Ishikawa (cell line): Measurements from ENCODE around the gene GPS2.
A peak's percentile ranks its signal among the peaks of the same experiment; 100 is the strongest.

Source experiments
- CEBPB ChIP-seq: IDR thresholded peaks from 2 replicates; pipeline ENCODE4 v1.6.1; 2012
- CREB1 ChIP-seq: IDR thresholded peaks from 2 replicates; pipeline ENCODE4 v1.6.1; 2012; ENCODE audit warnings: low read depth
- EGR1 ChIP-seq: IDR thresholded peaks from 2 replicates; pipeline ENCODE4 v1.6.1; 2012
- EP300 ChIP-seq: IDR thresholded peaks from 2 replicates; pipeline ENCODE4 v1.6.1; 2012; ENCODE audit warnings: borderline replicate concordance
- FOXM1 ChIP-seq: IDR thresholded peaks from 2 replicates; pipeline ENCODE4 v1.6.1; 2012; ENCODE audit warnings: low read depth, borderline replicate concordance
- MAX ChIP-seq: IDR thresholded peaks from 2 replicates; pipeline ENCODE4 v1.6.1; 2012
- NFIC ChIP-seq: IDR thresholded peaks from 2 replicates; pipeline ENCODE4 v1.6.1; 2012
- RAD21 ChIP-seq: IDR thresholded peaks from 2 replicates; pipeline ENCODE4 v1.6.1; 2012; ENCODE audit warnings: low read depth
- REST ChIP-seq: IDR thresholded peaks from 2 replicates; pipeline ENCODE4 v1.6.1; 2012; ENCODE audit warnings: low read depth, mild to moderate bottlenecking
- TAF1 ChIP-seq: IDR thresholded peaks from 2 replicates; pipeline ENCODE4 v1.6.1; 2012; ENCODE audit warnings: low read depth, mild to moderate bottlenecking
- TCF12 ChIP-seq: IDR thresholded peaks from 2 replicates; pipeline ENCODE4 v1.6.1; 2012; ENCODE audit warnings: low read depth
- TEAD4 ChIP-seq: IDR thresholded peaks from 2 replicates; pipeline ENCODE4 v1.6.1; 2012
- YY1 ChIP-seq: IDR thresholded peaks from 2 replicates; pipeline ENCODE4 v1.6.1; 2012; ENCODE audit warnings: low read depth
- ZBTB7A ChIP-seq: IDR thresholded peaks from 2 replicates; pipeline ENCODE4 v1.6.1; 2012; ENCODE audit warnings: low read depth
- TF ChIP-seq, protein P1 (sequence below): IDR thresholded peaks from 2 replicates; pipeline ENCODE4 v1.6.1; 2012

Gene GPS2

DNA sequence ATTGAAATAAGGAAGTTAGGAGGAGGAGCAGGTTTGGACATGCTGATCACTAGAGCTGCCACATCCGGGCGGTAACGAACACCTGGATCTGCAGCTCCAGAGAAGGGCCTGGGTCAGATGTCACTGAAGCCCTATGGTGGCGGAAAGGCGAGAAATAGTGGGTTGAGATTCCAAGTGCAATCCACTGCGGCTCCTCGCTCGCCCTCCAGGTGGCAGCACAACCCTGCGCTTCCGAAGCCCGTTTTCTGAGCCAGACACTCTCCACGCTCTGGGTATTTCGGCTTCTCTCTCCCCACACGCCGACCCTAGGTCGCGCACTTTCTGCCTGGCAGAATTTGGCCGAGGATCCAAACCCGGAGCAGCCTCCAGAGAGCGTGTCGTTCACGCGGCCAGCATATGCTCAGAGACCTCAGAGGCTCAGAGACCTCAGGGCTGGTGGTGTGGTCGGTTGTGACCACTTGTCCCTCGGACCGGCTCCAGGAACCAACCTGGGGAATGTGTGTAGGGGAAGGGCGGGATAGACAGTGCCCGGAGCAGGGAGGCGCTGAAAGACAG is 34.6 kb downstream of the GPS2 start:
- TF ChIP-seq FOXM1 (no peak), ZBTB7A (0 out of 2 replicates have a peak, but pooled peaks have one; percentile 39), MAX (peak; percentile 52), TEAD4 (peak; percentile 22; the same call in 1 of the 2 replicates), YY1 (0 out of 2 replicates have a peak, but pooled peaks have one; percentile 32), TCF12 (no peak), CEBPB (no peak), RAD21 (peak; percentile 98)
- TF ChIP-seq, protein P1, sequence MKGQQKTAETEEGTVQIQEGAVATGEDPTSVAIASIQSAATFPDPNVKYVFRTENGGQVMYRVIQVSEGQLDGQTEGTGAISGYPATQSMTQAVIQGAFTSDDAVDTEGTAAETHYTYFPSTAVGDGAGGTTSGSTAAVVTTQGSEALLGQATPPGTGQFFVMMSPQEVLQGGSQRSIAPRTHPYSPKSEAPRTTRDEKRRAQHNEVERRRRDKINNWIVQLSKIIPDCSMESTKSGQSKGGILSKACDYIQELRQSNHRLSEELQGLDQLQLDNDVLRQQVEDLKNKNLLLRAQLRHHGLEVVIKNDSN = no peak

DNA sequence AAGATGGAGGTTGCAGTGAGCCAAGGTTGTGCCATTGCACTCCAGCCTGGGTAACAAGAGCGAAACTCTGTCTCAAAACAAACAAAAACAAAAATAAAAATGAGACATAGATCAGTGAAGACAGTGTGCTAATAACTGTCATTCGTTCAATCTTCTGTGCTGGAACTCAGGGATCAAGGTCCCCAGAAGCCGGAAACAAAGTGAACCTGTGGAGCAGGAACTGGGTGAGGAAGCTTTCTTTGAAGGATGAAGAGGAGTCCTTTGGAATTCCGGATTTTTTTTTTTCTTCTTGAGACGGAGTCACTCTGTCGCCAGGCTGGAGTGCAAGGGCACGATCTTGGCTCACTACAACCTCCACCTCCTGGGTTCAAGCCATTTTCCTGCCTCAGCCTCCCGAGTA is 35.7 kb downstream of the GPS2 start:
- no peak for TF ChIP-seq CREB1
- no peak for TF ChIP-seq CEBPB
- TF ChIP-seq YY1 = no peak
- TF ChIP-seq TAF1 = no peak
- no peak for TF ChIP-seq MAX
- no peak for TF ChIP-seq ZBTB7A
- no peak for TF ChIP-seq RAD21
- no peak for TF ChIP-seq TCF12
- TF ChIP-seq, protein P1 = no peak
- TF ChIP-seq NFIC = no peak

DNA sequence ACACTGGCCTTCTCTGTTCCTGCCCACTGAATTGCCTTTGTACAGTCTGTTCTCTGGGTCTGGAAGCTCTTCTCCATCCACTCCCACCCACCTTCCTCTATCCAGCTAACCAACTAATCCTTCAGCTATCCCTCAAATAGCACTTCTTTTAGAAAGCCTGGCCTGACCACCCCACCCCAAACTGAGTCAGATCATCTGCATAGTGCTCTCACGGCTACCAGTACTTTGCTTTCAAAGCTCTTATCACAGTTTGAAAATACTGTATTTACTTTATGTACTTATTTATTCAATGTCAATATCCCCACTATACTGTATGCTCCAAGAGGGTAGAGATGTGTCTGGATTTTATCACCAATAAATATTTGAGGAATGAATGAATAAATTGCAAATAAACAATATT is 48.4 kb downstream of the GPS2 start:
- no peak for TF ChIP-seq NFIC
- no peak for TF ChIP-seq CEBPB
- no peak for TF ChIP-seq ZBTB7A
- no peak for TF ChIP-seq EGR1
- no peak for TF ChIP-seq YY1
- no peak for TF ChIP-seq RAD21
- TF ChIP-seq, protein P1 = no peak
- no peak for TF ChIP-seq EP300
- no peak for TF ChIP-seq TAF1
- no peak for TF ChIP-seq MAX
- TF ChIP-seq CREB1 = no peak
- no peak for TF ChIP-seq FOXM1
- TF ChIP-seq REST = no peak
- no peak for TF ChIP-seq TEAD4
- TF ChIP-seq TCF12 = no peak

GRCh38 chr17:7263801-7264078 is 51.4 kb downstream of the GPS2 start:
- TF ChIP-seq, protein P1 = no peak
- TF ChIP-seq YY1 (no peak), TAF1 (no peak), ZBTB7A (no peak), FOXM1 (no peak), NFIC (no peak), EGR1 (no peak), RAD21 (no peak), TCF12 (no peak), CREB1 (no peak), TEAD4 (no peak), EP300 (no peak), MAX (no peak), CEBPB (no peak), REST (no peak)
